Tibial artery (tissue), 4 donors: Measurements from ENCODE around the gene GIN1.
A peak's percentile ranks its signal among the peaks of the same experiment; 100 is the strongest.

ENCODE experiments used
- DNase-seq, 2 donors: peaks; one replicate each; pipeline ENCODE4 v3.0.0-alpha.2; 2019
- H3K27ac ChIP-seq, 2 donors: fragments of 200-600 bp; sonication (generic) in 1 of 2; 1 replicate in 1 of 2; 2 replicates in 1 of 2; pipeline ENCODE4 v1.5.1; 2018 to 2019; ENCODE audit warnings: mild to moderate bottlenecking in 1 of 2
- H3K27me3 ChIP-seq, 2 donors: fragments of 200-600 bp; sonication (generic) in 1 of 2; one replicate each; pipeline versions ENCODE4 v1.5.1 to v1.6.0; 2016 to 2019
- H3K36me3 ChIP-seq, 3 donors: fragments of 200-600 bp; sonication (generic) in 2 of 3; one replicate each; pipeline ENCODE4 v1.5.1; 2016 to 2019; ENCODE audit warnings: mild to moderate bottlenecking in 2 of 3
- H3K4me1 ChIP-seq, 4 donors: fragments of 200-600 bp; sonication (generic) in 2 of 4; 1 replicate in 3 of 4; 2 replicates in 1 of 4; pipeline ENCODE4 v1.5.1; 2016 to 2019
- H3K4me3 ChIP-seq, 2 donors: fragments of 200-600 bp; sonication (generic) in 1 of 2; 1 replicate in 1 of 2; 2 replicates in 1 of 2; pipeline ENCODE4 v1.5.1; 2018 to 2019; ENCODE audit warnings: mild to moderate bottlenecking in 2 of 2
- H3K9me3 ChIP-seq, 3 donors: fragments of 200-600 bp; sonication (generic) in 1 of 3; one replicate each; pipeline ENCODE4 v1.5.1; 2016 to 2019
- CTCF ChIP-seq, 2 experiments: fragments of 200-600 bp in 1 of 2; fragments of 450-650 bp in 1 of 2; IDR thresholded peaks; one replicate each; pipeline ENCODE4 v1.5.1; 2017 to 2019; ENCODE audit warnings: antibody characterized with exemption in 2 of 2, mild to moderate bottlenecking in 1 of 2, moderate library complexity in 1 of 2
- intact Hi-C: fragments of 100-400 bp; cut with DNase I; formaldehyde crosslinking; loops from one replicate; pipeline ENCODE4 v1.15.0; 2023; ENCODE audit warnings: low total_unique reads

The GIN1 gene

GRCh38 chr5:103119070-103119764 lies 721 bp downstream of the GIN1 start:
- intact Hi-C loops = no loop called here
- no peaks in the 10 kb centered on the region for H3K27me3 ChIP-seq
- H3K4me3 ChIP-seq = peak overlapping the region; percentile 74 to 77
- no peak for TF ChIP-seq CTCF (IDR thresholded peaks at IDR 0.05)
- no peak for DNase-seq
- H3K27ac ChIP-seq = peak overlapping the region; percentile 89 to 93
- H3K4me1 ChIP-seq = peaks cover 0 to 44% (median 22%) of the 10 kb centered on the region in 4 donors
- H3K9me3 ChIP-seq = no peaks in the 10 kb centered on the region
- no peaks in the 10 kb centered on the region for H3K36me3 ChIP-seq

GRCh38 chr5:103117471-103117991 lies 2.4 kb downstream of the GIN1 start:
- H3K9me3 ChIP-seq = no peaks in the 10 kb centered on the region
- H3K36me3 ChIP-seq = no peaks in the 10 kb centered on the region
- H3K27me3 ChIP-seq = no peaks in the 10 kb centered on the region
- H3K4me3 ChIP-seq = no peak overlapping the region
- DNase-seq = no peak
- no peak for TF ChIP-seq CTCF (IDR thresholded peaks at IDR 0.05)
- H3K4me1 ChIP-seq = peaks cover 0 to 37% (median 18%) of the 10 kb centered on the region in 4 donors
- intact Hi-C loops = no loop called here
- peak overlapping the region in 1 of 2 donors; percentile 89 for H3K27ac ChIP-seq

- TF ChIP-seq CTCF (IDR thresholded peaks at IDR 0.05) = no peak
- H3K36me3 ChIP-seq = no peaks in the 10 kb centered on the region
- no peak for DNase-seq
Measured at GRCh38 chr5:103114440-103114839, 5.5 kb downstream of the GIN1 start.

GRCh38 chr5:103112910-103113309 lies 7.0 kb downstream of the GIN1 start:
- intact Hi-C loops = no loop called here
- DNase-seq = no peak

More at GRCh38 chr5:103114440-103114839, 5.5 kb downstream of the GIN1 start:
- Histone ChIP-seq H3K4me3 (no peak overlapping the region), H3K9me3 (no peaks in the 10 kb centered on the region), H3K4me1 (peaks cover 0 to 19% (median 5%) of the 10 kb centered on the region in 4 donors), H3K27ac (no peak overlapping the region), H3K27me3 (no peaks in the 10 kb centered on the region)
- intact Hi-C loops = no loop called here

GRCh38 chr5:103111468-103111867 lies 8.5 kb downstream of the GIN1 start:
- intact Hi-C loops = no loop called here
- Histone ChIP-seq H3K9me3 (no peaks in the 10 kb centered on the region), H3K27ac (no peak overlapping the region), H3K4me1 (no peaks in the 10 kb centered on the region), H3K36me3 (peaks cover 0 to 7% (median 5%) of the 10 kb centered on the region in 3 donors), H3K4me3 (no peak overlapping the region), H3K27me3 (no peaks in the 10 kb centered on the region)
- TF ChIP-seq CTCF (IDR thresholded peaks at IDR 0.05) = no peak
- DNase-seq = no peak

More at GRCh38 chr5:103112910-103113309, 7.0 kb downstream of the GIN1 start:
- Histone ChIP-seq H3K27ac (no peak overlapping the region), H3K27me3 (no peaks in the 10 kb centered on the region), H3K4me1 (peaks cover 0 to 8% (median 0%) of the 10 kb centered on the region in 4 donors), H3K9me3 (no peaks in the 10 kb centered on the region), H3K36me3 (no peaks in the 10 kb centered on the region), H3K4me3 (no peak overlapping the region)
- no peak for TF ChIP-seq CTCF (IDR thresholded peaks at IDR 0.05)
